ENCODE measurements around the gene WNT3A.

Gene WNT3A

DNA sequence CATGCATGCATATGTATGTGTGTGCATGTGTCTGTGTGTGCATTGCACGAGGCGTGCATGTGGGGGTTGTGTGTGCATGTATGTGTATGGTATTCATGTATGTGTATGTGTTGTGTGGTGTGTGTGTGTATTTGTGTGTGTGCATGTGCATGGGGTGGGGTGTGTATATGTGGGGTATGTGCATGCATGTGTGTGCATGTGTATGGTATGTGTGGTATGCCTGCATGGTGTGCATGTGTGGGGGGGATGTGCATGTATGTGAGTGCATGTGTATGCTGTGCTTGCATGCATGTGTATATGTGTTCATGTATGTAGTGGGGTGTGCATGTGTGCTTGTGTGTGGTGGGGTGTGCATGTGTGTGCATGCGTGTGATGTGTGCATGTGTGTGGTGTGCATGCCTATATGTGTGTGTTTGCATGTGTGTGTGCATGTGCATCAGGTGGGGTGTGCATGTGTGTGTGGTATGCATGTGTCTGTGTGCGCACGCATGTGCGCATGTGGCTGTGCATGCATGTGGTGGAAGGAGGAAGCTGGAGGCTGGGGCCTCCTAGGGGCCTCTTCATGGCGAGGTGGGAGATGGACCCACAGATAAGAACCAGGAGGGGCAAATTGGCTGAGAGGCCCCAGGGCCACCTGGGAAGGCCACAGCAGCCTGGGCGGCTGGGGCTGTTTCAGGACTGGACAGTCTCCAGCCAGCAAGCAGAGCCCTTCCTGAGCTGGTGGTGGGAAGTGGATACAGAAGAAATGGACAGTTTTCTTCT is 39.8 kb downstream of the WNT3A start:
- TF ChIP-seq CTCF (IDR thresholded peaks at IDR 0.05; ENCODE audit: low read length) (no peak), EZH2 (IDR thresholded peaks at IDR 0.05; ENCODE audit: borderline replicate concordance, low read length) (no peak)
- Histone ChIP-seq H4K20me1 (ENCODE audit: insufficient read depth, low read length) (no peaks in the 10 kb centered on the region), H3K36me3 (ENCODE audit: insufficient read depth, low read length) (no peaks in the 10 kb centered on the region), H3K4me3 (ENCODE audit: low read depth, low read length, poor library complexity, severe bottlenecking) (no peak overlapping the region), H3K79me2 (ENCODE audit: insufficient read depth, low read length) (no peaks in the 10 kb centered on the region), H2AFZ (ENCODE audit: low read length) (no peak overlapping the region), H3K9ac (ENCODE audit: low read length) (no peak overlapping the region), H3K4me2 (ENCODE audit: low read length) (no peak overlapping the region), H3K9me3 (ENCODE audit: low read length) (no peaks in the 10 kb centered on the region), H3K9me2 (ENCODE audit: low read depth, low read length) (no peaks in the 10 kb centered on the region), H3K27ac (ENCODE audit: low read depth, low read length, poor library complexity, severe bottlenecking) (no peak overlapping the region), H3K4me1 (ENCODE audit: insufficient read depth, low read length, severe bottlenecking) (no peaks in the 10 kb centered on the region), H3K27me3 (ENCODE audit: insufficient read depth, low read length) (peaks cover 6% of the 10 kb centered on the region; the same call in 1 of the 2 replicates), H3F3A (ENCODE audit: insufficient read depth, low read length) (no peaks in the 10 kb centered on the region)

DNA sequence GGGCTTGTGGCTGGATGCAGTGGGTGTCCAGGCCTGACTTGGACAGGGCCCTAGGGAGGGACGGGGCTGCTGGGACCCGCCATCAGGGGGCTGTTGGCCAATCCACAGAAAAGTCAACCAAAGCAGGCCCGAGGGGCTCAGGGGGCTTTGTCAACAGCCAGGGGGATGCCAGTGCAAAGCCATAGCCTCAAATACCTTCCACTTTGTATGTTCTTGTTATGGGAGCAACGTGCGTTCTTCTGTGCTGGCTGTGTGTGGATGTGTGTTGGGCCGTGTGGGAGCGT is 40.3 kb downstream of the WNT3A start:
- H3K9me3 ChIP-seq (ENCODE audit: low read length), result no peaks in the 10 kb centered on the region
- no peak for TF ChIP-seq CTCF (IDR thresholded peaks at IDR 0.05; ENCODE audit: low read length)
- no peak for TF ChIP-seq EZH2 (IDR thresholded peaks at IDR 0.05; ENCODE audit: borderline replicate concordance, low read length)

GRCh38 chr1:228048120-228048519 is 41.3 kb downstream of the WNT3A start:
- Histone ChIP-seq H3K79me2 (ENCODE audit: insufficient read depth, low read length) (no peaks in the 10 kb centered on the region), H3K27me3 (ENCODE audit: insufficient read depth, low read length) (peaks cover 6% of the 10 kb centered on the region; the same call in 1 of the 2 replicates), H3K36me3 (ENCODE audit: insufficient read depth, low read length) (no peaks in the 10 kb centered on the region), H4K20me1 (ENCODE audit: insufficient read depth, low read length) (no peaks in the 10 kb centered on the region), H3K9me3 (ENCODE audit: low read length) (no peaks in the 10 kb centered on the region), H3K27ac (ENCODE audit: low read depth, low read length, poor library complexity, severe bottlenecking) (no peak overlapping the region), H3F3A (ENCODE audit: insufficient read depth, low read length) (no peaks in the 10 kb centered on the region), H3K9ac (ENCODE audit: low read length) (no peak overlapping the region), H3K4me3 (ENCODE audit: low read depth, low read length, poor library complexity, severe bottlenecking) (no peak overlapping the region), H2AFZ (ENCODE audit: low read length) (no peak overlapping the region), H3K4me1 (ENCODE audit: insufficient read depth, low read length, severe bottlenecking) (no peaks in the 10 kb centered on the region), H3K4me2 (ENCODE audit: low read length) (no peak overlapping the region), H3K9me2 (ENCODE audit: low read depth, low read length) (no peaks in the 10 kb centered on the region)
- no peak for TF ChIP-seq CTCF (IDR thresholded peaks at IDR 0.05; ENCODE audit: low read length)

More for the DNA sequence above, 40.3 kb downstream of the WNT3A start:
- Histone ChIP-seq H3K9ac (ENCODE audit: low read length) (no peak overlapping the region), H3K79me2 (ENCODE audit: insufficient read depth, low read length) (no peaks in the 10 kb centered on the region), H3K9me2 (ENCODE audit: low read depth, low read length) (no peaks in the 10 kb centered on the region), H3K4me3 (ENCODE audit: low read depth, low read length, poor library complexity, severe bottlenecking) (no peak overlapping the region), H3F3A (ENCODE audit: insufficient read depth, low read length) (no peaks in the 10 kb centered on the region), H3K27ac (ENCODE audit: low read depth, low read length, poor library complexity, severe bottlenecking) (no peak overlapping the region), H3K27me3 (ENCODE audit: insufficient read depth, low read length) (peaks cover 6% of the 10 kb centered on the region; the same call in 1 of the 2 replicates), H3K4me2 (ENCODE audit: low read length) (no peak overlapping the region), H3K4me1 (ENCODE audit: insufficient read depth, low read length, severe bottlenecking) (no peaks in the 10 kb centered on the region), H3K36me3 (ENCODE audit: insufficient read depth, low read length) (no peaks in the 10 kb centered on the region), H2AFZ (ENCODE audit: low read length) (no peak overlapping the region), H4K20me1 (ENCODE audit: insufficient read depth, low read length) (no peaks in the 10 kb centered on the region)

Data from OCI-LY1 (cell line).